Right ventricle myocardium inferior (tissue), 1 donor: ENCODE data around the gene ZNF587. TPM values are rescaled to one million over a fixed set of nuclear protein-coding genes. Genes with fewer than 3 reads are reported as not detected.

Experiments
- total RNA-seq: library from RNA; stranded (reverse); fragmentation: NEBNext Ultra II Directional; extraction: Animal tissue kit (Norgen Biotek cat#: 25700); gene quantifications from one replicate; pipeline ENCODE4 v1.2.1, GENCODE V29; 2021
- donor health status: DM: no; HTN: yes; CAD: no; lungs with severe emphysema.

ZNF587 gene
- total RNA-seq, 1 donor from 2014 or later = 16.4 TPM

Other genes starting within 250 kb of the ZNF587 start
- 3.8 TPM for gene ZNF530, start 250.0 kb upstream of the ZNF587 start, total RNA-seq
- gene ZNF134, start 235.6 kb upstream of the ZNF587 start, total RNA-seq = 14.9 TPM
- gene ZNF211, start 216.7 kb upstream of the ZNF587 start, total RNA-seq = 10.1 TPM
- not detected for gene ZSCAN4, start 180.9 kb upstream of the ZNF587 start, total RNA-seq
- 4.0 TPM for gene ZNF551, start 167.9 kb upstream of the ZNF587 start, total RNA-seq
- 3.3 TPM for gene ZNF154, start 140.7 kb upstream of the ZNF587 start, total RNA-seq
- gene ZNF671, start 122.2 kb upstream of the ZNF587 start, total RNA-seq = 5.8 TPM
- 12.5 TPM for gene ZNF776, start 103.0 kb upstream of the ZNF587 start, total RNA-seq
- gene ZNF586, start 80.2 kb upstream of the ZNF587 start, total RNA-seq = 9.7 TPM
- gene ZNF552, start 34.9 kb upstream of the ZNF587 start, total RNA-seq = 4.7 TPM
- 7.5 TPM for gene ZNF587B, start 19.6 kb upstream of the ZNF587 start, total RNA-seq
- 12.7 TPM for gene ZNF814, start 39.2 kb downstream of the ZNF587 start, total RNA-seq
- 9.5 TPM for gene ZNF417, start 66.7 kb downstream of the ZNF587 start, total RNA-seq
- gene ZNF418, start 85.5 kb downstream of the ZNF587 start, total RNA-seq = 11.0 TPM
- 9.3 TPM for gene ZNF256, start 97.8 kb downstream of the ZNF587 start, total RNA-seq
- 2.2 TPM for gene C19orf18, start 124.7 kb downstream of the ZNF587 start, total RNA-seq
- 11.8 TPM for gene ZNF606, start 153.0 kb downstream of the ZNF587 start, total RNA-seq
- gene ZSCAN1, start 184.2 kb downstream of the ZNF587 start, total RNA-seq = not detected
- gene ZNF135, start 209.4 kb downstream of the ZNF587 start, total RNA-seq = 3.7 TPM
- 65.8 TPM for gene ZSCAN18, start 248.4 kb downstream of the ZNF587 start, total RNA-seq